GM12875 (cell line): ENCODE results near the gene SOX13.
"Not testable (repeated sequence)": the region's sequence is repeated elsewhere in the genome, so short reads cannot be mapped to it uniquely, and the experiment has no call there.

Experiments used
- H3K4me3 ChIP-seq: one replicate; pipeline ENCODE4 v1.5.1; 2011; ENCODE audit warnings: low read depth, low read length, control low read depth
- TF ChIP-seq, protein P1 (sequence below): IDR thresholded peaks from 2 replicates; pipeline ENCODE4 v1.5.1; 2011; ENCODE audit warnings: low read depth, mild to moderate bottlenecking, control low read depth, inconsistent platforms, low read length, moderate library complexity, borderline replicate concordance; ENCODE audit not compliant: insufficient read depth

The SOX13 gene

DNA sequence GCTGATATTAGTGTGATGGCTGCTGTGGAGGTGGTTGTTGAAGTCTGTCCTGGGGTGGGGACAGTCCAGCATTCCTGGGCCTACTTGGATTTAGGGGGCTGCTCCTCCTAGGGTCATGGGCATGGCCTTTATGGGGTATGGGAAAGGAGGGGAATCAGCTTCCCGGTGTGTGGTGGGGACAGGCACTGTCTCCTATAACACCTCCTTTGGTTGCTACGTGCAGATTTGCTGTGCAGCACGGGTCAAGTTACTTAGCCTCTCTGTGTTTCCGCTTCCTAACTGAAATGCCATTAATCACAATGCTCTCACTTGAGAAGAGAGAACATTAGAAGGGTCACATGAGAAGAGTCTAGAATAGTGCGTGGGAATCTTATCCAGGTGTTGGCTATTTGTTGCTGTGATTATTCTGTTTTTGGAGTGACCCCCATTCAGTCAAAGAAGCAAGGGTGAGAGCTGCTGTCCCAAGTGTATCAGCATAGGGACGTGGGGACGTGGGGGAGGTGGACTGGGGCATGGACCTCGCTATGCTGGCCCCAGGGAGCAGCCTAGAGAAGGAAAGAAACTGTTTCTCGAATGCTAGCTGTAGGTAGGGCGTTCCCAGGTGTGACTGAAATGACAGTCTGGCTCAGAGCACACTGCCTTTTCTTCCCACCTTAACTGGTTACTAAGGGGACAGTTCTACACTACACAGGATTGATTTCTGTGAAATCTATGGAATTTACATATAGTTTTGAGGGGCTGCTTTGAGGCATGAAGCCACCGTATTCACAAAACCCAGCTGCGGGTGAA is 19.9 kb downstream of the SOX13 start:
- TF ChIP-seq, protein P1, sequence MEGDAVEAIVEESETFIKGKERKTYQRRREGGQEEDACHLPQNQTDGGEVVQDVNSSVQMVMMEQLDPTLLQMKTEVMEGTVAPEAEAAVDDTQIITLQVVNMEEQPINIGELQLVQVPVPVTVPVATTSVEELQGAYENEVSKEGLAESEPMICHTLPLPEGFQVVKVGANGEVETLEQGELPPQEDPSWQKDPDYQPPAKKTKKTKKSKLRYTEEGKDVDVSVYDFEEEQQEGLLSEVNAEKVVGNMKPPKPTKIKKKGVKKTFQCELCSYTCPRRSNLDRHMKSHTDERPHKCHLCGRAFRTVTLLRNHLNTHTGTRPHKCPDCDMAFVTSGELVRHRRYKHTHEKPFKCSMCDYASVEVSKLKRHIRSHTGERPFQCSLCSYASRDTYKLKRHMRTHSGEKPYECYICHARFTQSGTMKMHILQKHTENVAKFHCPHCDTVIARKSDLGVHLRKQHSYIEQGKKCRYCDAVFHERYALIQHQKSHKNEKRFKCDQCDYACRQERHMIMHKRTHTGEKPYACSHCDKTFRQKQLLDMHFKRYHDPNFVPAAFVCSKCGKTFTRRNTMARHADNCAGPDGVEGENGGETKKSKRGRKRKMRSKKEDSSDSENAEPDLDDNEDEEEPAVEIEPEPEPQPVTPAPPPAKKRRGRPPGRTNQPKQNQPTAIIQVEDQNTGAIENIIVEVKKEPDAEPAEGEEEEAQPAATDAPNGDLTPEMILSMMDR, result no peak
- H3K4me3 ChIP-seq, result no peak overlapping the region

GRCh38 chr1:204093421-204093717 is 20.5 kb downstream of the SOX13 start:
- H3K4me3 ChIP-seq, result no peak overlapping the region
- TF ChIP-seq, protein P1, result no peak

GRCh38 chr1:204093781-204094180 is 20.9 kb downstream of the SOX13 start:
- TF ChIP-seq, protein P1, result no peak
- no peak overlapping the region for H3K4me3 ChIP-seq

DNA sequence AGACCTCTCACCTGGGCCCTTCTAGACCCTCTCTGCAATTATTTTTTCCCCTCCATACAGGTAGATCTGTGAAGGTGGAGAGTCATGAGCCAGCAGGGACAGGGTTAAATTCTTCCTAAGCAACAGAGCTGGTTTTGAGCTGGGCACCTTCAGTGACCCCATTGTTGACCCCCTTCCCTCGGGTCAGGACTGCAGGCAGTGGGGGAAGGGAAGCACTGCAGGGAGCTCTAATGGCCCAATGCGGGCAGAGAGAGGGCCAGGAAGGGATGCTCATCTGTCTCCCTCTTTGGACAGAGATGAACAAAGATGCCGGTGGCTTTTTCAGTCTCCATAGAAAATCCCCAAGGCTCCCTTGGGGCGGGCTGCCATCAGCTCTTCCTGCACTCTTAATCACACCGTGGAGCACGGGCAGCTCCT is 21.4 kb downstream of the SOX13 start:
- H3K4me3 ChIP-seq, result no peak overlapping the region
- TF ChIP-seq, protein P1, result no peak

DNA sequence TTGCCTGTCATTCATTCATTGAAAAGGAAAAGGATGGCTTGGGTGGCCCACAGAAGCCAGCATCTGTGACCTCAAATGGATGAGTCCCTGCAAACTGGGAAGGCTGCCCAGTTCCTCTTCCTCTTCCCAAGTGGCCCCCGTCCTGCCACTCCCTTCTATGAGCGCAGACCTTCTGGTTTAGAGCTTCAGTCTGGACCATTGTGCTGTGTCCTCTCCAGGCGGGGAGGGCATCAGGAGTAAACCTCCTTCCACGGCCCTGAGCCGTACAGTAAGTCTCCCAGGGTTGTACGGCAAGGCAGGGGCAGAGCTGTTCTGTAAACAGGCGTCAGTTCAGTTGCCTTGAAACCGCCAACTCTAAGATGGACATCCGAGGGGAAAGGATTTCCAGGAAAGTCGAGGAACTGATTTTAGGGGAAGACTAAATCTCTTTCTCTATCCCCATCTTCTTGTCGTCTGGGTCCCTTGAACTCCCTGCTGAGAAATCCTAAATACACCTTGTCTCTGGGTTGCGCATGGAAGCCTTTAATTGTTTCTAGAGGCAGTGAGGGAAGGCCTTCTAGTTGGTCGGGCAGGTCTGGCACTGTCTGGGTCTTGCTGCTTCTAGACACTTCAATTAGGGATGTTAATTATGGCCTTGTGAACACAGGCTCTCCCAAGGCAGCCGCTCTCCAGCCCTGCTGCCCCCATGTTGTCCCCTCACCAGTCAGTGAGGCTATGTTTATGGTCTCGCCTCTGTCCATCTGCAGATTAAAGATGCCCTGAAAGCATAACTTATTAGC is 22.1 kb downstream of the SOX13 start:
- no peak overlapping the region for H3K4me3 ChIP-seq
- TF ChIP-seq, protein P1, result no peak

DNA sequence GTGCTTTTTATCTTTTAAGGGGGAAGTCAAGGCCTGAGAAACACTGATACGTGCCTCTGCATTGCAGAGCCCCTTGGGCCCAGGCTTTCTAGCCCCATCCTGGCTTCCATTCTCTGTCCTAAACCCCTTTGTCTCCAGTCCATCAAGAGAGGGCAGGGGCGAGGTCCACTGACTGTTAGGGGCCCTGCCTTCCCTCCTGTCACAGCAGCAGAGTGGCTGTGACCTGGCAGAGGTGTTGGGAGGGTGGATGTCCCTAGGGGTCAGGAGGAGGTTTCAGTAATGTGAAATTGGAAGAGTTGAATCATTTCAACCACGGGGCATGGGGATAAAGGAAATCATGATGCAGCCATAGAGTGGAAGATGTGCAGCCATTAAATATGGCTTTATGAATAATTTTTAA is 24.0 kb downstream of the SOX13 start:
- TF ChIP-seq, protein P1, result no peak
- H3K4me3 ChIP-seq, result no peak overlapping the region

DNA sequence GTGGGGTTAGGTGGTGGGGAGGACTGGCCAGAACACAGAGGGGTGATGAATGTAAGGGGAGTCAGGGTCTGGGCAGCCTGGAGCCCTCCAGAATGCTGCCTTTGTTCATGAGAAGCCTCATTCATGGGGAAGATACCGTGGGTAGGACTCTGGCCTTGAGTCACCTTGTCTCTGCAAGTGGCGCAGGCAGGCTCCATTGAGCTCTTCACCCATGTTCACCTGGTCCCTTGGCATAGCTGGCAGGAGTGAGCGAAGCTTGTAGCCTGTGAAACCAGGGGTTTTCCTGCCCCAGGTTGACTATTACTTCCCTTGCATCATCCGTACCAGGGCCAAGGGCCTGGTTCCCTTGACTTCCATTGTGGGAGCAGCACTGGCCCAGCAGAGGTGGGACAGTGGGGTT is 25.8 kb downstream of the SOX13 start:
- no peak overlapping the region for H3K4me3 ChIP-seq

DNA sequence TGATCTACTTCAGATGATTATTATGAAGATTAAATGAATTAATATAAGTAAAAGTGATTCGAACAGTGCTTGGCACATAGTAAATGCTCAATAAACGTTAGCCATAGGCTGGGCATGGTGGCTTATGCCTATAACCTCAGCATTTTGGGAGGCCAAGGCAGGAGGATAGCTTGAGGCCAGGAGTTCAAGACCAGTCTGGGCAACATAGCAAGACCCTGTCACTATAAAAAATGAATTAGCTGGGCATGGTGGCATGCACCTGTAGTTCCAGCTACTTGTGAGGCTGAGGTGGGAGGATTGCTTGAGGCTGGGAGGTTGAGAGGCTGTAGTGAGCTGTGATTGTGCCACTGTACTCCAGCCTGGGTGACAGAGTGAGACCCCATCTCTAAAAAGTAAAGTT is 26.8 kb downstream of the SOX13 start:
- not testable (repeated sequence) for H3K4me3 ChIP-seq

More for the DNA sequence above, 25.8 kb downstream of the SOX13 start:
- TF ChIP-seq, protein P1, result no peak
